ENCODE measurements around the gene TST.

The TST gene

GRCh38 chr22:36964106-36964505 lies 55.1 kb downstream of the TST start:
- Histone ChIP-seq H3K27ac (replicated peaks) (no peak overlapping the region), H3K4me3 (replicated peaks; ENCODE audit: insufficient read depth, low read length) (no peak overlapping the region), H3K27me3 (ENCODE audit: insufficient read depth, poor library complexity, severe bottlenecking) (no peaks in the 10 kb centered on the region)
- no peak for DNase-seq (ENCODE audit: low read depth in 1 of 2, low spot score in 1 of 2)
- no peak for TF ChIP-seq CTCF (IDR thresholded peaks at IDR 0.05; ENCODE audit: insufficient read depth, low read length)

- Histone ChIP-seq H3K4me3 (replicated peaks; ENCODE audit: insufficient read depth, low read length) (no peak overlapping the region), H3K27me3 (ENCODE audit: insufficient read depth, poor library complexity, severe bottlenecking) (no peaks in the 10 kb centered on the region), H3K27ac (replicated peaks) (no peak overlapping the region)
- TF ChIP-seq SPI1 (IDR thresholded peaks at IDR 0.05; ENCODE audit: borderline replicate concordance, low read depth) (no peak), GABPA (IDR thresholded peaks at IDR 0.05; ENCODE audit: low read depth) (no peak), POLR2AphosphoS5 (IDR thresholded peaks at IDR 0.05; ENCODE audit: low read depth) (no peak), REST (IDR thresholded peaks at IDR 0.05; ENCODE audit: insufficient replicate concordance, low read depth) (no peak), CTCF (IDR thresholded peaks at IDR 0.05; ENCODE audit: insufficient read depth, low read length) (no peak)
- no peak for DNase-seq (ENCODE audit: low read depth in 1 of 2, low spot score in 1 of 2)
Measured at GRCh38 chr22:36963302-36963701, 55.9 kb downstream of the TST start.

GRCh38 chr22:36961626-36962025 lies 57.6 kb downstream of the TST start:
- DNase-seq (ENCODE audit: low read depth in 1 of 2, low spot score in 1 of 2), result no peak
- no peak overlapping the region for H3K27ac ChIP-seq (replicated peaks)
- TF ChIP-seq REST (IDR thresholded peaks at IDR 0.05; ENCODE audit: insufficient replicate concordance, low read depth) (no peak), GABPA (IDR thresholded peaks at IDR 0.05; ENCODE audit: low read depth) (no peak), SPI1 (IDR thresholded peaks at IDR 0.05; ENCODE audit: borderline replicate concordance, low read depth) (no peak), POLR2AphosphoS5 (IDR thresholded peaks at IDR 0.05; ENCODE audit: low read depth) (no peak), CTCF (IDR thresholded peaks at IDR 0.05; ENCODE audit: insufficient read depth, low read length) (no peak)
- no peak overlapping the region for H3K4me3 ChIP-seq (replicated peaks; ENCODE audit: insufficient read depth, low read length)
- H3K27me3 ChIP-seq (ENCODE audit: insufficient read depth, poor library complexity, severe bottlenecking), result no peaks in the 10 kb centered on the region
